ENCODE results near the gene MSTO1.
"Not testable (repeated sequence)": the region's sequence is repeated elsewhere in the genome, so short reads cannot be mapped to it uniquely, and the experiment has no call there.

Gene MSTO1

DNA sequence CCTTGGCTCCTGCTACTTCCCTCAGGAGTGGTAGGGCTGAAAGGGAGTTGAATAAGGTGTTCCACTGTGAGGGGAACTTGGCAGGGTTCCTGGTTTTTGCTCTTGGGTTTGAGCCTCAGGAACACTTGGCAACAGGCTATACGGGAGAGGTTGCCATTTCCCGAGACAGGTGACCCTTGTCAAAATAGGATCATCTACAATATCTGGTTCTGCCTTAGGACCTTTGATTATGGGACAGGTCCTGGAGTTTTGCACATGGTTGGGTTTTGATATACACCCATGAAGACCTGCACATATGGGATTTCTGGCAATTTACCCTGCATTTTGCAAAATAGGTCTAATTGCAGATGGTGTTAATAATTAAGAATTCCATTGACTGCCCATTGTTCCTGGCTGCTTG, 47.4 kb downstream of the MSTO1 start:
- H3K27ac ChIP-seq: no peak overlapping the region
- TF ChIP-seq, protein P1, sequence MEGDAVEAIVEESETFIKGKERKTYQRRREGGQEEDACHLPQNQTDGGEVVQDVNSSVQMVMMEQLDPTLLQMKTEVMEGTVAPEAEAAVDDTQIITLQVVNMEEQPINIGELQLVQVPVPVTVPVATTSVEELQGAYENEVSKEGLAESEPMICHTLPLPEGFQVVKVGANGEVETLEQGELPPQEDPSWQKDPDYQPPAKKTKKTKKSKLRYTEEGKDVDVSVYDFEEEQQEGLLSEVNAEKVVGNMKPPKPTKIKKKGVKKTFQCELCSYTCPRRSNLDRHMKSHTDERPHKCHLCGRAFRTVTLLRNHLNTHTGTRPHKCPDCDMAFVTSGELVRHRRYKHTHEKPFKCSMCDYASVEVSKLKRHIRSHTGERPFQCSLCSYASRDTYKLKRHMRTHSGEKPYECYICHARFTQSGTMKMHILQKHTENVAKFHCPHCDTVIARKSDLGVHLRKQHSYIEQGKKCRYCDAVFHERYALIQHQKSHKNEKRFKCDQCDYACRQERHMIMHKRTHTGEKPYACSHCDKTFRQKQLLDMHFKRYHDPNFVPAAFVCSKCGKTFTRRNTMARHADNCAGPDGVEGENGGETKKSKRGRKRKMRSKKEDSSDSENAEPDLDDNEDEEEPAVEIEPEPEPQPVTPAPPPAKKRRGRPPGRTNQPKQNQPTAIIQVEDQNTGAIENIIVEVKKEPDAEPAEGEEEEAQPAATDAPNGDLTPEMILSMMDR (IDR thresholded peaks at IDR 0.05): no peak
- no peak for TF ChIP-seq ZFX (IDR thresholded peaks at IDR 0.05; ENCODE audit: borderline replicate concordance)

DNA sequence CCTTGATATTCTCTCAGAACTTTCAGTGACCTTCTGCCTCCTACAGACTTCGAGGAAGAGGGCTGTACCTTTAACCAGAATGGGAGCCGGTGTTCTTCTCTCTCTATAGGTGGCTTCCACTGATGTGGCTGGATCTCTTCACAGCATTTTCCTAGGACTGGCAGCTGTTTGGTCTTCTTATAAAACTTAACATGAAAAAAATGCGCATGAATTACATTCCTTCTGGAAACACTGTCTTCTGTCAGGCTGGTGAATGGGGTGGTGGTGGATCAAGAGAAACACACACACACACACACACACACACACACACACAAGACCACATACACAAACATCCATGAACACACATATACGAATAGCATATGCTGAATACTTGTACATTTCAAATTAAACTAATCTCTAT, 51.2 kb downstream of the MSTO1 start:
- not testable (repeated sequence) for H3K27ac ChIP-seq

All from 22Rv1 (cell line).